Right lobe of liver (tissue), 4 donors: ENCODE measurements around the gene DENND1B.

Experiments
- CTCF ChIP-seq, 4 donors: fragments of 200-600 bp in 3 of 4; fragments of 450-650 bp in 1 of 4; IDR thresholded peaks; one replicate each; pipeline versions ENCODE4 v1.5.1 to v1.8.0; 2016 to 2022; ENCODE audit warnings: antibody characterized with exemption in 4 of 4, mild to moderate bottlenecking in 2 of 4
- POLR2A ChIP-seq: fragments of 450-650 bp; IDR thresholded peaks from one replicate; pipeline ENCODE4 v1.6.1; 2017; ENCODE audit warnings: antibody characterized with exemption, mild to moderate bottlenecking
- donor health status: DM: no; HTN: no; CAD: no.
- donor health status: DM: no; HTN: no; CAD: no.
- donor health status: DM: no; HTN: yes; CAD: no.

DNA sequence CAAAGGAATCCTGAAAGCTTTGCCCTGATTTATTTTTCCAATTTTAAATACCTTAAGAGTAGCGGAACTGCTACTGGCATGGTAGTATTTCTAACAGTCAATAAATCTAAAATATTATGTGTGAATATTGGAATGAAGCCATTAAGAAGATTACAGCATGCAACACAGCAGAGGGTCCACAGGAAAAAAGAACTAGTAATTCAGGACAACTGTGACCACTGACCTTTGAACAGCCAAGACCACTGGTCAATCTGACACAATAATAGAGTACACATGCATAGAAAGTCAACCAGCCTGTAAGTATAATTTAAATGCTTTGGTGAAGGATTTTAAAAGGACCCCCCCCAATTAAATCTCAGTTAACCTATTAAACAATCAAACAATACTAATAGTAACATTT, 171.0 kb downstream of the DENND1B start:
- TF ChIP-seq CTCF (IDR thresholded peaks at IDR 0.05) (no peak), POLR2A (no peak)
